ENCODE results near the gene ARID4B.
"Not testable (repeated sequence)": the region's sequence is repeated elsewhere in the genome, so short reads cannot be mapped to it uniquely, and the experiment has no call there.

The ARID4B gene

DNA sequence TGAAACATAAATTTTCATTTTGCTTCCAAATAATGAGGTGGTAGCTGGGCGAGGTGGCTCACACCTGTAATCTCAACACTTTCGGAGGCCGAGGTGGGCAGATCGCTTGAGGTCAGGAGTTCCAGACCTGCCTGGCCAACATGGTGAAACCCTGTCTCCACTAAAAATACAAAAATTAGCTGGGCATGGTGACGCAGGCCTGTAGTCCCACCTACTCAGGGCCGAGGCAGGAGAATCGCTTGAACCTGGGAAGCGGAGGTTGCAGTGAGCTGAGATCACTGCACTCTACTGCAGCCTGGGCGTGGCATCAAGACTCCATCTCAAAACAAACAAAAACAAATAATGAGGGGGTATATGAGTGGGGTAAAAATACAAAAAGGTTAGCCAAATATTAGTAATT is 168.0 kb downstream of the ARID4B start:
- peak; percentile 1 for DNase-seq (ENCODE audit: low read depth)

DNA sequence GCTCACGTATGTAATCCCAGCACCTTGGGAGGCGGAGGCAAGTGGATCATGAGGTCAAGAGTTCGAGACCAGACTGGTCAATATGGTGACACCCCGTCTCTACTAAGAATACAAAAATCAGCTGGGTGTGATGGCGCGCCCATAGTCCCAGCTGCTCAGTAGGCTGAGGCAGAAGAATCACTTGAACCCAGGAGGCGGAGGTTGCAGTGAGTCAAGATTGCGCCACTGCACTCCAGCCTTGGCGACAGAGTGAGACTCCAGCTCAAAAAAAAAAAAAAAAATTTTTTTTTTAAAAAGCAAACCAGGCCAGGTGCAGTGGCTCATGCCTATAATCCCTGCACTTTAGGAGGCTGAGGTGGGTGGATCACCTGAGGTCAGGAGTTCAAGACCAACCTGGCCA is 168.7 kb downstream of the ARID4B start:
- not testable (repeated sequence) for DNase-seq (ENCODE audit: low read depth)

DNA sequence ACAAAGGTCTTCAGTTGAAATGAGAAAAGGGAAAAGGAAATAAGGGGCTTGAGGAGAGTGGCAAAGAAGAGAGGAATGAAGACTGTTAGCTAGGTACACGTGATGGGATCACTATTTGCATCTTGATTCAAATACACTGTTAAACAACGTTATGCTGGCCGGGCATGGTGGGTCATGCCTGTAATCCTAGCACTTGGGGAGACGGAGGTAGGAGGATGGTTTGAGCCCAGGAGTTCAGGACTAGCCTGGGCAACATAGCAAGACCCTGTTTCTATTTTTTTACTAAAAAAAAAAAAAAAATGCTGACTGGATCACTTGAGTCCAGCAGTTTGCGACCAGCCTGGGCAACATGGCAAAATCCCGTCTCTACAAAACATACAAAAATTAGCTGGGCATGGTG is 169.3 kb downstream of the ARID4B start:
- no peak for DNase-seq (ENCODE audit: low read depth)

DNA sequence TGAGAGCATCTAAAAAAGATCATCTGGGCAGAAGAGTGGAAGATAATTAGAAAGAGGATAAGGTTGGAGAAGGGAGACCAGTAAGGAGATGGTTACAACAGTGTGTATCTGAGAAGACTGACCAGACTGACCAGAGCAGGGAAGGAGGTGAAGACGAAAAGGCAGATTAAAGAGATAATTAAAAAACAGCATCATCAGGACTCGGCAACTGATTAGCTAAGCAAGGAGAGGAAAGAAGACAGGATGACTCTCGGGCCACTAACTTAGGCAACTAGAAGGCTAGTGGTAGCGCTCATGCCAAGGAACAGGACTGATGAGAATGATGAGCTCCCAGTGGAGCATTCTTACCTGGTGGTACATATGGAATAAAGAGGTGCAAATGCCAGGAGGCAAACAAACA is 170.8 kb downstream of the ARID4B start:
- DNase-seq (ENCODE audit: low read depth), result no peak

DNA sequence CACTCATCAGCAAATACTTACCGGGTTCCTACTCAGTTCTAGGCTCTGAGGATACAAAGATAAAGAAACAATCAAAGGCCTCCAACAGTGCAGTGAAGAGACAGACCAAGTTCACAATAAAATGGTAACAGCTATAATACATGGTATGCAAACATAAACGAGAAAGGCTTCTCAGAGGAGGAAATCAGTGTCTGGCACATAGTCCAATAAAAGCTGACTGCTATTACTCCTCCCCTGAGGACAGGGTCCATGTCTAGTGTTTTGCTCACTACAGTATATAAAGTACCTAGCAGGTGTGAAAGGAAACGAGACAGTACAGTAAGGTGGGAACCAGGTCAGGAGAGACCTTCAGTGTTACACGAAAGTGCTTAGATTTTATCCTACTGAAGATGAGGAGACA is 171.2 kb downstream of the ARID4B start:
- no peak for DNase-seq (ENCODE audit: low read depth)

DNA sequence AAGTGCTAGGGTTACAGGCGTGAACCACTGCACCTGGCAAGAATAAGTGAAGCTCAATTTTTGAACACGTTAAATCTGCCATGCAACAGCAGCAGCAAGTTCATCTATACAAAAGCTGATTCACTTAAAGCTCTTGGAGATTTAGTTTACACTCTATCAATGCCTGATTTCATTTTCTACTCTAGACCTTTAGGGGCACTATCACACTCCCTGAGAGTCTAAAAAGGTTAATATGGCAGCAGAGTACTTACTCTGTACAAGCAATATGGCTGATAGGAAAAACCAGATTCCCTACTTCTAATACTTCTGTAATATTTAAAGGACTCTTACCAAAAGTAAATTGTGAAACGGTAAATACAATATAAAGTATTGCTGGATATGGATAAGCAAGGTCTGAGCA is 171.7 kb downstream of the ARID4B start:
- DNase-seq (ENCODE audit: low read depth), result peak; percentile 6

DNA sequence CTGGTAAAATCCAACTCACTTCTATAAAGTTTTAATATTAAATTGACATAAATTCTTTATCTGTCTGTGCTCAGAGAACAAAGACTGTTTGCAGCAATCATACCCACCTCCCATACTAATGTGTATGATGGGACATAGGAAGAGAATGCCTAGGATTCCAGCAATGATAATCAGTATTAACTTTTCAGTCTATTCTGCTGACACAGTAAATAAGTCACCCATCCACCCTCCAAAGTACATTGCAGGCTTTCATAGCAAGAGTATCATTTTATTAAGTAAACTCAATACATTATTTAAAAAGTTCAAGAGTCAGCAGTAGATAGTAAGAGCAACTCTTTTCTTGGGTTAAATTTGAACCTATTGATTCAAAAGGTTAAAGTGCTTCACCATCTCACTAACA is 175.7 kb downstream of the ARID4B start:
- DNase-seq (ENCODE audit: low read depth), result no peak

DNA sequence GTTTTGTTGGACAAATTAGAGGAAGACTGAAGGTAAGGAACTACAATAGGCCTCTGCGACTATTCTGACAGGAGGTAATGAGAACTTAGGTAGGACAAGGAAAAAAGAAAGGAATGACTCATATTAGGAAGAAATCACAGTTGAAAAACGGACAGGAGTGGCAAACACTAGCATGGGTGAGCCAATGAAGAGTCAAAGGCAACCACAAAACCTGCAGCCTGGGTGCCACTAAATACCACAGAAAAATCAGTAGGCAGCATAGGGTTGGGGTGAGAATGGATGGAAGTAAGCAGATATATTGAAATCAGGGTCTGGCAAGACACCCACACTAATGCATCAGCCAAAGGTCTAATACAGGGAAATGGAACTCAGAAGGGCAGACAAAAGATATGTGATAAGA is 176.9 kb downstream of the ARID4B start:
- no peak for DNase-seq (ENCODE audit: low read depth)

DNA sequence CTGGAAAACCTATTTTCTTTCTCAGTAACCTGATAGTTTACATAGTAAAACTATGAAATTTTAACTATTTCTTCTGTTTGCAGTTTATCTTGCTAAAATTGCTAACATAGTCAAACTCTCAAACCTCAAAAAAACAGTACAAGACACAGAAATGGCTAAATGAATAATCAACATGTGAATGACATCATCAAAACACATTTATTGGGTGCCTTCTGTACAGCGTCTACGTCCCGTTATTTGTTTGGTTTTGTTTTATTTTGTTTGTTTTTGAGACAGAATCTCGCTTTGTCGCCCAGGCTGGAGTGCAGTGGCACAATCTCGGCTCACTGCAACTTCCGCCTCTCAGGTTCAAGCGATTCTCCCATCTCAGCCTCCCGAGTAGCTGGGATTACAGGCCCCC is 178.2 kb downstream of the ARID4B start:
- no peak for DNase-seq (ENCODE audit: low read depth)

DNA sequence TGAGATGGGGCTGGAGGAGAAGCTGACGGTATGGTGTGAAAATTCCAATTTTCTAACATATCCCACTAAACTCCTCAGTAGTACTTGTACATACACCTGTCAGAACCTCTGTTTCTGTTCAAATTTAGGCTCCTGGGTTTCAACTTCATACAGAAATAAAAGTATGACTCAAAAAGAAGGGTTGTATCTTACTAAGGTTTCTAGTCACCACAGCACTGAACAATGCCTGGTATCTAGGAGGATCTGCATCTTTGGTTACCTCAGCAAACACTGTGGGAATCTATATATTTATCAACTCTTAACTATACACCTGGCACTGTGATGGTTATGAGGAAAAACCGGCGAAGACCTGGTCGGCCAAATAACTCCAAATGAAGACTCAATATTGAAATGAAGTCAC is 180.7 kb downstream of the ARID4B start:
- no peak for DNase-seq (ENCODE audit: low read depth)

DNA sequence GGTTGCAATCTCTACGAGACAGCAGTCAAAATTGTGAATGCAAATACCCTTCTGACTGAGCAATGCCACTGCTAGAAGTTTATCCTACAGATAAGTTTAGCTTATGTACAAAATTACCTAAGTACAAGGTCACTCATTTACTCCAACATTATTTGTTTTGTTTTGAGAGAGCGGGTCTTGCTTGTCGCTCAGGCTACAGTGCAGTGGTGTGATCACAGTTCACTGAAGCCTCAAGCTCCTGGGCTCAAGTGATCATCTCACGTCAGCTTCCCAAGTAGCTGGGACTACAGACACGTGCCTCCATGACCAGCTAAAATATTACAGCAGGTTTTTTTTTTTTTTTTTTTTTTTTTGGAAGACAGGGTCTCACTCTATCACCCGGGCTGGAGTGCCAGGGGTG is 182.3 kb downstream of the ARID4B start:
- DNase-seq (ENCODE audit: low read depth), result no peak

DNA sequence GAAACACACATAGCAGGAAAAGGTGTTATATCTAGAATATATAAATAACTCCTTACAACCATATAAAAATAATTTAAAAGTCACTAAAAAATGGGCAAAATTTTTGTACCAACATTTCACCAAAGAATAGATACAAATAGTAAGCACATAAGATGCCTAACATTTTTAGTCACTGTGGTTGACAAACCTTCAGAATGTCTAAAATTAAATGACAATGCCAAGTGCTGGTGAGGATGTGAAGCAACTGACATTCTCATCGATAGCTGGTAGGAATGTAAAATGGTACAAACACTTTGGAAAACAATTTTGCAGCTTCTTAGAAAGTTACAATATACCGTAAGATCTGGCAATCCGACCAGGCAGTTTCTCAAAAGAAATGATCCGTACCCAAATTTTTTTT is 185.0 kb downstream of the ARID4B start:
- DNase-seq (ENCODE audit: low read depth), result no peak

DNA sequence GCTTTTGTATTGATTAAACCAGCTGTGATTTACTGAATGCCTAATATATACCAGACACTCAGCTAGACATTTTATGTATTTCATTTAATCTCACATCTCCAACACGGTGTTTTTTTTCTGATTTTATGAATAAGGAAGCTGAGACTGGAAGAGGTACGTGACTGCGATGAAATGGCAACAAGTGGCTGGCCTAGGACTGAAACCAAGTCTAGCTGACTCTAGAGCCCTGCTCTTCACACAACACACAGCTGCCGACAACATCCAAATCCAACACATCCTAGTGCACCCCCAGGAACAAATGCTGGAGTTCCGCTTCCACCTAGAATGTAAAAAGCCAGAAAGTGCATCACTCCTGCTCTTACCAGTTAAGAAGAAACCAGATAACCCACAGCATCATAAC is 188.7 kb downstream of the ARID4B start:
- DNase-seq (ENCODE audit: low read depth), result no peak

DNA sequence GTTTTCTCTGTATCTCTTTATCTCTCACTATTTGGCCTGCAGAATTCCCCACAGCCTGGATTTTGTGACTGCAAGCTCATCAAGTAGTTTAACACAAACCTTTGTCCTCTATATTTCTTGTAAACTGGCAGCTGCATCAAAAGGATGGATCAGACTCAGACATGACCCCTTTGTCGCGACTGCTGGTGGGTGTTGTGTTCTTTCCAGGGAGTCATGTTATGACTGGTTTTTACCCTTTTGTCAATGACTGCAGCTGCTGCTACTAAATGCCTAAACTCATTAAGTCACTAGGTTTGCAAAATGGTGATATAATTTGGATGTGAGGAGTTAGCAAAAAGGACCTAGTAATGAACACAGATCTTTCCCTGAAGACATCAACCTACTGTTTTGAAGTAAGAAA is 189.2 kb downstream of the ARID4B start:
- DNase-seq (ENCODE audit: low read depth), result no peak

DNA sequence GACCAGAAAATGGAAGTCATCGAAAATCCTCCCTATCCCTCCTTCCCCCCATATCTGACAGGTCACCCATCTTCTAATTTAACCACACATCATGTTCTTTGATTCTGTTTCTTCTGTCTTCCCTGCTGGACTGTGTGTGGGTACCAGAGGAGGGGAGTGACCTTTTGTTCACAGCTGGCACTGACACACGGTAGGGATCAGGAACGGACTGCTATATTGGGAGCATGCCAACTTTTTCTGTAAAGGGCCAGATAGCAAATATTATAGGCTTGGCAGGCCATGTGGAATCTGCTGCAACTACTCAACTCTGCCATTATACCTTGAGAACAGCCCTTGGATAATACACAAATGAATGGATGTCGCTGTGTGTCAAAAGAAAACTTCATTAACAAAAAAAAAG is 191.9 kb downstream of the ARID4B start:
- no peak for DNase-seq (ENCODE audit: low read depth)

DNA sequence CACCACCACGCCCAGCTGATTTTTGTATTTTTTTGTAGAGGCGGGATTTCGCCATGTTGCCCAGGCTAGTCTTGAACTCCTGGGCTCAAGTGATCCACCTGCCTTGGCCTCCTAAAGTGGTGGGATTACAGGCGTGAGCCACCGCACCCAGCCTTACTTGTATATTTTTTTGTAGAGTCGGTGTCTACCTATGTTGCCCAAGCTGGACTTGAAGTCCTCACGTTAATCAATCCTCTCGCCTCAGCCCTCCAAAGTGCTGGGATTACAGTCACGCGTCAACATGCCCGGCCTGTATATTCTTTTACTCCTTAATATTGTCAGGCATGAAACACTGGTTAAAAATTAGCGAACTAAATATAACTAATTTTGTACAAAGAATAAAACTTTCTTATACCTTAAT is 193.8 kb downstream of the ARID4B start:
- DNase-seq (ENCODE audit: low read depth), result no peak

DNA sequence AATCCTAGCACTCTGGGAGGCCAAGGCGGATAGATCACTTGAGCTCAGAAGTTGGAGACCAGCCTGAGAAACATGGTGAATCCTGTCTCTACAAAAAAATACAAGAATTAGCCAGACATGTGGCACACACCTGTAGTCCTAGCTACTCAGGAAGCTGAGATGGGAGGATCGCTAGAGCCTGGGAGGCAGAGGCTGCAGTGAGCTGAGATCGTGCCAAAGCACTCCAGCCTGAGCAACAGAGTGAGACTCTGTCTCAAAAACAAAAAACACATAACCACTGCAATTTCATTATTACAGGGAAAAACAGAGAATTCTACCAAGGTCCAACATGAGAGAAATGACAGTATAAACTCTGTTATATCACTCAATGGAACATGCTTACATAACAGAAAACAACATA is 194.9 kb downstream of the ARID4B start:
- no peak for DNase-seq (ENCODE audit: low read depth)

DNA sequence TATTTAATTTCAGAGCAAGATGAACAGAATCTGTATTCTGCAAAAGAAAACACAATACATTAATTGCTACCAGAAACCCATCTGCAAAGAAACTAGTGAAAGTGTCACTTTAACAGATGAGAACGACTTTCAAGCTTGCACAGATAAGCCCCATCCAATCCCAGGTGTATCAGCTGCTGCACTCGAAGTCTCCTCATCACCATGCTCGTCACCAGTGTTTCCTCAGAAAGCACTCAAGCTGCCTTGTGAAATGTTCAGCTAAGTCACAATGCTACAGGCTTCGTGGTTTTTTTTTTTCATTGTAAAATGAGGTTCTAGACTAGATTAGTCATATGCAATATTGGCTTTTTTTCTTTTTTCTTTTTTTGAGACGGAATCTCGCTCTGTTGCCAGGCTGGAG is 196.0 kb downstream of the ARID4B start:
- DNase-seq (ENCODE audit: low read depth), result peak; percentile 29

DNA sequence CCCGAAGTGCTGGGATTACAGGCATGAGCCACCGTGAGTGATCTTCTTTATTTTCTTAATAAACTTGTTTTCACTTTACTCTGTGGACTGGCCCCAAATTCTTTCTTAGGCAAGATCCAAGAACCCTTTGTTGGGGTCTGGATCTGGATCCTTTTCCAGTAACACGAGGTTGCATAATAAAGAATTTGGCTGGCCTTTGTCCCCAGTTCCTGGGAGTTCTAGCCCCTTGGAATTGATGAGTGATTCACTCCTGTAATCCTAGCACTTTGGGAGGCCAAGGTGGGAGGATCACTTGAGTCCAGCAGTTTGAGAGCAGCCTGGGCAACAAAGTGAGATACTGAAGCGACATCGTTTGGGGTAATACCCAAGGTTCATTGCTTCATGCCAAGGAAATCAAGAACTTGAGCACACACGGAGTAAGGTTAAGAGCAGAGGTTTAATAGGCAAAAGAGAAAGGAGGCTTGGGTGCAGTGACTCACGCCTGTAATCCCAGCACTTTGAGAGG is 197.2 kb downstream of the ARID4B start:
- no peak for DNase-seq (ENCODE audit: low read depth)

DNA sequence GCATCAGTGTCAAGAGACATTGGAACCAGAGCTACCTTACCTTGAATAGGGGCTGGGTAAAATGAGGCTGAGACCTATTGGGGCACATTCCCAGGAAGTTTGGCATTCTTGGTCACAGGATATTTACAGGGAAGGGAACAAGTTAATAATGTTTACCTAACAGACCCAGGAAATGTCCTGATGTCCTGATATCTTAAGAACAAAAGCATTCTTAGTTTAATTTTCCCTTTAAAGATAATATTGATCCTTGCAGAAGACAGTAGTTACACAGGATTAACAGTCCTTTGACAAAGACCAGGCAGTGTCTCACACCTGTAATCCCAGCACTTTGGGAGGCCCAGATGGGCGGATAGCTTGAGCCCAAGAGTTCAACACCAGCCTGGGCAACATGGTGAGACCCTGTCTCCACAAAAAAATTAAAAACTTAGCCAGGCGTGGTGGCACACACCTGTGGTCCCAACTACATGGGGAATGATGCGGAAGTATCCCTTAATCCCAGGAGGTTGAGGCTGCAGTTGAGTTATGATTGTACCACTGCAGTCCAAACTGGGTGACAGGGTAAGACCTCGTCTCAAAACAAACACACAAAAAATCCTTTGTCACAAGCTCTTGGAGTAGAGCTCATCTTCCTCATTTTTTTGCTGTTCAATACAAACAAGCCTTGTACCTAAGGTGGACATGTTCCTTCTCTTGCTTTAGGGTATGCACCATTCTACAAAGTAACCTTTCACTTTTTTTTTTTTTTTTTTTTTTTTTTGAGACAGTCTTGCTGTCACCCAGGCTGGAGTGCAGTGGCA is 198.0 kb downstream of the ARID4B start:
- no peak for DNase-seq (ENCODE audit: low read depth)

DNA sequence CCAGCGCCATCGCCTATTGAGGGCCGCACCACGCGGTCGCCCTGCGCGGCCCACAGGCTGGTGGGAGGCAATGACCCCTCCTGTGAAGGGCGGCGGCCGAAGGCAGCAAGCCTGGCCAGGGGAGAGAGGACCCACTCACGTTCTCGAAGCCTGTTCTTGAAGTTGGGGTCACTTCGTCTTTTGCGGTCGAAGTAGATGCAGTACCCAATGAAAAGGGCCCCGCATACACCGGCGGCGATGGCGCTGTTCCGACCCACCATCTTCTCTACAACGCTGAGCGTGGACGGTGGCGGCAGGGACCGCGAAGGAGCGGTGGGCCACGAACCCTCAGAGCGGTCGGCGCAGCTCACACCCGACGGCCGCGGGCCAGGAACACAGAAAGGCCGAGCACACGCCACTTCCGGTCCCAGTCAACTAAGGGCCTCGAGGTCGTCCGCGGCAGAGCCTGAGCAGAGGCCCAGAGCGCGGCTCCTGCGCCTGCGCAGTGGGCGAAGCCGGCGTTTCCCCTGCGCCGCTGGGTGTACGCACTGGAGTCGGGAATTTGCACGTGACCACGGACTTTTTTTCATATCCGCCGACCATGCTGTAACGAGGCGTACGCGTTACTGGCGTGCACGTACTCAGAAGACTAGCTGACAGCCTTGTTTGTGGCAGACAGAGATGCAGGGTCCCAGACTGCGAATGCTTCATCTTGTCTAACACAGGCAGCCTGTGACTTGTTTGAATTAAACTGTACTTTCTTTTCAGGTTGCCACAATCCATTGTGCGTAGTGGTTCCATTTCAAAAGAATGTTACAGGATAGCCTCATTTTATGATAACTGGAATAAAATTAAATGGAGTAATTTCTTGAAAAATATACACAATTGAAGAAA is 199.3 kb downstream of the ARID4B start, which contains the start of gene TOMM20:
Gene TOMM20 (minus strand): TSS at position 382 of the 873 bp plus-strand sequence. CDS start 122 bp downstream, at position 260.
- peak; percentile 98 for DNase-seq (ENCODE audit: low read depth)

DNA sequence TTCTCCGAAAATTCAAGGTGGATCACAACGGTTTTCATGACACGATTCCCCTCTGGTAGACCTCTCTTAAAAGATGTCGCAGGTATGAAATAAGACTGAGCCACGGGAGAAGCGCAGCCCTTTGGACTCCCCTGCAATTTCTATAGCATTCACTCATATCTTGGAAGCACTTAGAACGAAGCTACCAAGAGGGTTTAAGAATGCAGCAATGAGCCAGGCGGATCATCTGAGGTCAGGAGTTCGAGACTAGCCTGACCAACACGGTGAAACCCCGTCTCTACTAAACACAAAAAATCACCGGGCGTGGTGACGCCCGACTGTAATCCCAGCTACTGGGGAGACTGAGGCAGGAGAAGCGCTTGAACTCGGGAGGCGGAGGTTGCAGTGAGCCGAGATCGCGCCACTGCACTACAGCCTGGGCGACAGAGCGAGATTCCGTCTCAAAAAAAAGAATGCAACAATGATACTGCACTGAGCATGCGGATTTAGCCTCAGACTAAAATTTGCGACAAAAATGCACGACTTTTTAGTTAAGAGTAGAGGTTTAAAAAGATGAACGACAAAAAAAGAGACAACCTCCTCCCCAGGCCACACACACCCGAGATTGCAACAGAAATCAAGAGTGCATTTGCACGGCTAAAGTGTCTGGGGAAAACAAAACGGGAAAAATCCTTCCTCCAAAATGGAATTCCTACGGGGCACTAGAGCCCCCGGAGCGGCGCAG is 200.1 kb downstream of the ARID4B start:
- no peak for DNase-seq (ENCODE audit: low read depth)

Data from ELR (cell line).